H1 (cell line): Measurements from ENCODE around the gene ITSN1. TPM values are rescaled to one million over a fixed set of nuclear protein-coding genes. Genes with fewer than 3 reads are reported as not detected.

ENCODE experiments used
- CEBPB ChIP-seq: IDR thresholded peaks from 2 replicates; pipeline ENCODE4 v1.6.1; 2012; ENCODE audit warnings: low read depth, low read length
- CHD1 ChIP-seq: IDR thresholded peaks from 2 replicates; pipeline ENCODE4 v1.6.1; 2012; ENCODE audit warnings: low read depth, low read length, improper control_type of control experiment
- CHD2 ChIP-seq: IDR thresholded peaks from 2 replicates; pipeline ENCODE4 v1.6.1; 2012; ENCODE audit warnings: low read length, improper control_type of control experiment
- CHD7 ChIP-seq: fragments of 300-600 bp; sonication (generic); IDR thresholded peaks from 2 replicates; pipeline ENCODE4 v1.7.1; 2012; ENCODE audit warnings: low read length, moderate library complexity, mild to moderate bottlenecking, inconsistent platforms; ENCODE audit not compliant: insufficient replicate concordance
- CTBP2 ChIP-seq: IDR thresholded peaks from 2 replicates; pipeline ENCODE4 v1.7.0; 2011; ENCODE audit warnings: borderline replicate concordance, mild to moderate bottlenecking, moderate library complexity, mixed read lengths, low read length; ENCODE audit not compliant: insufficient read depth, insufficient read length
- FOSL1 ChIP-seq: IDR thresholded peaks from 2 replicates; pipeline ENCODE4 v1.6.1; 2011; ENCODE audit warnings: mild to moderate bottlenecking, low read depth, low read length, moderate library complexity; ENCODE audit not compliant: insufficient read depth
- POU5F1 ChIP-seq: IDR thresholded peaks from 2 replicates; pipeline ENCODE4 v1.6.1; 2011; ENCODE audit warnings: low read depth, mild to moderate bottlenecking, low read length, moderate library complexity
- RXRA ChIP-seq: IDR thresholded peaks from 2 replicates; pipeline ENCODE4 v1.6.1; 2011; ENCODE audit warnings: low read depth, mild to moderate bottlenecking, low read length, moderate library complexity; ENCODE audit not compliant: insufficient read depth
- SAP30 ChIP-seq: fragments of 300-600 bp; sonication (generic); IDR thresholded peaks from 2 replicates; pipeline ENCODE4 v1.7.1; 2012; ENCODE audit warnings: low read length, moderate library complexity, mild to moderate bottlenecking, inconsistent platforms; ENCODE audit not compliant: insufficient read depth, insufficient replicate concordance
- polyA plus RNA-seq, 7 experiments: library from polyadenylated mRNA; depleted of rRNA in 3 of 7; stranded (reverse) in 5 of 7; unstranded in 2 of 7; fragments of >200 nt in 5 of 7; fragments of 200-250 nt in 2 of 7; gene quantifications; 1 replicate in 5 of 7; 2 replicates in 1 of 7; 4 replicates in 1 of 7; pipeline versions ENCODE4 v1.2.1 to v1.2.3, GENCODE V29; 2011 to 2013; ENCODE audit warnings: missing spikeins in 2 of 7, mixed read lengths in 2 of 7
- total RNA-seq: library from RNA; stranded (reverse); fragmentation: NEBNext Ultra II Directional; extraction: Animal tissue kit (Norgen Biotek cat#: 25700); gene quantifications from 2 replicates; pipeline ENCODE4 v1.2.1, GENCODE V29; 2021

Gene ITSN1
- total and polyA plus RNA-seq, 2 of the 8 experiments (the other 6 are each of a cell fraction or from before 2014, with no cell fraction given) = 60.8 to 78.1 TPM

- TF ChIP-seq CHD7 (no peak), CHD1 (no peak), FOSL1 (no peak), CEBPB (no peak), RXRA (no peak), SAP30 (no peak), POU5F1 (no peak), CHD2 (no peak), CTBP2 (no peak)
Measured at GRCh38 chr21:33901412-33902288, 259.3 kb downstream of the ITSN1 start (continued).
